Fibroblast of pulmonary artery (primary cell): ENCODE measurements around the gene DKK3.

Source experiments
- DNase-seq: peaks from one replicate; pipeline ENCODE4 v3.0.0-alpha.2; 2010; ENCODE audit warnings: low read depth
- H3K4me3 ChIP-seq: replicated peaks from 2 replicates; pipeline ENCODE4 v1.5.1; 2011; ENCODE audit warnings: low read depth, mild to moderate bottlenecking, control low read depth, low read length, moderate library complexity
- TF ChIP-seq, protein P1 (sequence below): IDR thresholded peaks from 2 replicates; pipeline ENCODE4 v1.5.1; 2011; ENCODE audit warnings: mild to moderate bottlenecking, control low read depth, low read length, inconsistent platforms; ENCODE audit errors: missing control alignments

Gene DKK3

GRCh38 chr11:12007769-12008737, at the start of gene DKK3:
Gene DKK3 (minus strand): TSS chr11:12008626. CDS start chr11:12008582, 44 bp downstream.
- H3K4me3 ChIP-seq: peak within 1 kb of the TSS; percentile 83
- DNase-seq: peak; percentile 27
- TF ChIP-seq, protein P1, sequence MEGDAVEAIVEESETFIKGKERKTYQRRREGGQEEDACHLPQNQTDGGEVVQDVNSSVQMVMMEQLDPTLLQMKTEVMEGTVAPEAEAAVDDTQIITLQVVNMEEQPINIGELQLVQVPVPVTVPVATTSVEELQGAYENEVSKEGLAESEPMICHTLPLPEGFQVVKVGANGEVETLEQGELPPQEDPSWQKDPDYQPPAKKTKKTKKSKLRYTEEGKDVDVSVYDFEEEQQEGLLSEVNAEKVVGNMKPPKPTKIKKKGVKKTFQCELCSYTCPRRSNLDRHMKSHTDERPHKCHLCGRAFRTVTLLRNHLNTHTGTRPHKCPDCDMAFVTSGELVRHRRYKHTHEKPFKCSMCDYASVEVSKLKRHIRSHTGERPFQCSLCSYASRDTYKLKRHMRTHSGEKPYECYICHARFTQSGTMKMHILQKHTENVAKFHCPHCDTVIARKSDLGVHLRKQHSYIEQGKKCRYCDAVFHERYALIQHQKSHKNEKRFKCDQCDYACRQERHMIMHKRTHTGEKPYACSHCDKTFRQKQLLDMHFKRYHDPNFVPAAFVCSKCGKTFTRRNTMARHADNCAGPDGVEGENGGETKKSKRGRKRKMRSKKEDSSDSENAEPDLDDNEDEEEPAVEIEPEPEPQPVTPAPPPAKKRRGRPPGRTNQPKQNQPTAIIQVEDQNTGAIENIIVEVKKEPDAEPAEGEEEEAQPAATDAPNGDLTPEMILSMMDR: no peak

DNA sequence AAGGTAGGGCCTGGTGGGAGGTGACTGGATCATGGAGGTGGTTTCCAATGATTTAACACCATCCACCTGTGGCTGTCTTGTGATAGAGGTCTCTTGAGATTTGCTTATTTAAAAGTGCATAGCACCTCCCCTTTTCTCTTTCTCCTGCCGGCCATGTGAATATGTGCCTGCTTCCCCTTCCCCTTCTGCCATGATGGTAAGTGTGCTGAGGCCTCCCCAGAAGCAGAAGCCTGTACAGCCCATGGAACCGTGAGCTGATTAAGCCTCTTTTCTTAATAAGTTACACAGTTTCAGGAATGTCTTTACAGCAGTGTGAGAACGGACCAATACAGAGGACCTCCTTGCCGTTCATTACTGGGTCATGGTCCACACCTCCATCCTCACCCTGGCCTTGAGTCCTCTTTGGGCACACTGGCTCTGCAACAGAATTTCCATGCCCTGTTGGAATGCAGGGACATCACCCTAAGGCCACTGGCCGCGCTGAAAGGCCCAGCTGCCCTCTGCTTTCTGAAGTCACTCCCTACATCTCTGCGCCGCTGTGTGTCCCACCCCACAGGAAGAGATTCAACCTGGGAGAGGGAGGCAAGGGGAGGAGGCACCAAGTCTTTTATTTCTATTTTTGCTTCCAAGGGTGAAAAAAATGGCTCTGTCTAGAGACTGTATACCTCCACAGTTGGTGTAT, 49.0 kb upstream of the DKK3 start:
- no peak overlapping the region for H3K4me3 ChIP-seq
- no peak for DNase-seq
- TF ChIP-seq, protein P1: no peak

DNA sequence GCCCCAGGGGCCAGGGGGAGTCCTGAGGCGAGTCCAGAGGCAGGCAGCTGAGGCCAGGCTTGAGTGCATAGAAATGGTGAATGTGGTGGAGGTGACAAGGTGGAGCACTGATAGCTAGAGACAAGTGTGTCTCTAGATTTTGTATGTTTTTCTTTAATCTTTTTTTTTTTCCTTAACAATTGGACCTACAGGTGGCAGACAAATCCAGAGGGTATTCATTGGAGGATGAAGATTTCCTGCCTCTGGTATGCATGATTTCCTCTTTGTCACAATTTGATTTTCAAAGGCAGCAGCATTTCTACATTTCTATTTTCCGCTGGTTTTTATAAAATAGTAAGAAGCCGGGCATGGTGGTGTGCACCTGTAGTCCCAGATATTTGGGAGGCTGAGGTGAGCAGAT, 47.7 kb upstream of the DKK3 start:
- TF ChIP-seq, protein P1: no peak

GRCh38 chr11:12053606-12054361, 45.4 kb upstream of the DKK3 start:
- DNase-seq: peak; percentile 86
- TF ChIP-seq, protein P1: no peak
- no peak overlapping the region for H3K4me3 ChIP-seq

More for the DNA sequence above, 47.7 kb upstream of the DKK3 start:
- H3K4me3 ChIP-seq: no peak overlapping the region
- DNase-seq: no peak

GRCh38 chr11:12052676-12053605, 44.5 kb upstream of the DKK3 start:
- H3K4me3 ChIP-seq: no peak overlapping the region
- TF ChIP-seq, protein P1: peak; percentile 6
- no peak for DNase-seq

- TF ChIP-seq, protein P1: no peak
- H3K4me3 ChIP-seq: no peak overlapping the region
- no peak for DNase-seq
Observed at GRCh38 chr11:12051287-12051662, 42.8 kb upstream of the DKK3 start.
